HG03108 (cell line): ENCODE data around the gene LMOD1.
A peak's percentile ranks its signal among the peaks of the same experiment; 100 is the strongest.
"Not testable (repeated sequence)": the region's sequence is repeated elsewhere in the genome, so short reads cannot be mapped to it uniquely, and the experiment has no call there.

Source experiments
- ATAC-seq: cut with Tn5 transposase; IDR thresholded peaks from one replicate; pipeline ENCODE4 v1.9.1; 2021; ENCODE audit warnings: moderate library complexity; ENCODE audit not compliant: unreplicated experiment

LMOD1 gene

DNA sequence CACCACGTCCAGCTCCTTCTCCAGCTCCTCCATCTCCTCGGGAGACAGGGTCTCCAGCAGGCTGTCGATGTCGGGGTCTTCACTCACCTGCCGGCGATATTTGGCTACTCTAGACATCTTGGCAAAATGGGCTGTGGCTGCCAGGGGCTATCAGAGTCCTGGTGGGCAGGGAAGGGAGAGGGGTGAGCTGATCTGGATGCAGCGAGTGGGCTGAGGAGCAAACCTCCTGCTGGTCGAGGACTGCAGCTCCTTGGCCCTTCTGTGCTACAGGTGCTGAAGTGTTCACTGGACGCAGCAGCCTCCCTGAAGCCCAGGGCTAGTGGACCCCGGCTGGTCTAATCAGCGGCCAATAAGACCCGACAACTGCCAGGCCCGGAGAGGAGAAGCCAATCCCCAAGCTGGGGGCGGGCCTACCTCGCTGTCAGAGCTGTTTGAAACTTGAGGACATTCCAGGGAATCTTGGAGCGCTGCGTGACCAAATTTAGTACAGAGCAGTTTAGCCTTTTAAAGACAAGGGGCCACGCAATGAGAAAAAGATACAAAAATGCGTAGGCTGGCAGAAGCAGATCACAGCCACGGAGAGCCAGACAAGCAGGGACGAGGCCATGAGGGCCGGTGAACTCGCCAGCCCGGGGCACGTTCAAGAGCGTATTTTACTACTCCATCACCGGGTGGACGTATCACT, at the start of gene LMOD1:
Gene LMOD1 (minus strand): TSS at position 325 of the 685 bp plus-strand sequence. CDS start 208 bp downstream, at position 117.
- no peak for ATAC-seq

DNA sequence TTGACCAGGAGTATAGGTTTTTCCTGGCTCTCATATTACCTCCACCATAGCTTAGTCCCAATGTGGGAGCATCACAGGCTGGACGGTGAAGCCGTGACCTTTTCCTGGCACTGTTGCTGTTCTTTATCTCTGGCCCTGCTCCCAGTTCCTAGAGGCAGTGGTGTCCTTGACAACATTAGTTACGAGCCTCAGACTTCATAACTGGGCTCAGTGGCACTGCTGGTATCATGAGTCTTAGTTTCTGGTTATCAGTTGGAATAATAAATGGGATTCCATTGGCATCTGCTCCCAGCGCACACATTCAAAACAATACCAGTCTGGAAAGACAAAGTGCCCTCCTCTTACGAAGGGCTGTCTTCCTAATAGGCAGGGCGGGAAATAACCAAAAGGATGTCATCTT, 44.1 kb upstream of the LMOD1 start:
- ATAC-seq, result no peak

DNA sequence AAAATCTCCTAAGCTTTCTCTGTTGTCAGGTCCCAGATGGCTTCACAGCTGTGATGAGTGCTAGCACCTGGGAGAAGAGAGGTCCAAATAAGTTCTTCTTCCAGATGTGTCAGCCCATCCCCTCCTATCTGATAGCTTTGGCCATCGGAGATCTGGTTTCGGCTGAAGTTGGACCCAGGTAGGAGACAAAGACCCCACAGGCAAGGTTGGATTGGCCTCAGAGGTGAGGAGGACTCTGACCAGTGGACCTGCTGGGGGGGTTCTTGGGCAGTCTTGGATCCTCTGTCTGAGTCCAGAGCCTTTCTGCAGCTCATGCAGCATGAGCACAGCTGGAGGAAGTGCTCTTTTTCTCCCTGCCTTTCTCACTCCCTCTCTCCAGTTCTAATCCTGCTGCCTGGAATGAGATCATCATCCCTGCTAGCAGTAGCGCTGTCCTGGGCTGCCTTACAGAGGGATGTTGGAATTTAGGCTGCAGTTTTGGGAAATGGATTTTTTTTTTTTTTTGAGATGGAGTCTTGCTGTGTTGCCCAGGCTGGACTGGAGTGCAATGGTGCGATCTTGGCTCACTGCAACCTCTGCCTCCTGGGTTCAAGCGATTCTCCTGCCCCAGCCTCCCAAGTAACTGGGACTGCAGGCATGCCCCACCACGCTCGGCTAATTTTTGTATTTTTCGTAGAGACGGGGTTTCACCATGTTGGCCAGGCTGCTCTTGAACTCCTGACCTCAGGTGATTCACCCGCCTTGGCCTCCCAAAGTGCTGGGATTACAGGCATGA, 43.2 kb upstream of the LMOD1 start:
- no peak for ATAC-seq

DNA sequence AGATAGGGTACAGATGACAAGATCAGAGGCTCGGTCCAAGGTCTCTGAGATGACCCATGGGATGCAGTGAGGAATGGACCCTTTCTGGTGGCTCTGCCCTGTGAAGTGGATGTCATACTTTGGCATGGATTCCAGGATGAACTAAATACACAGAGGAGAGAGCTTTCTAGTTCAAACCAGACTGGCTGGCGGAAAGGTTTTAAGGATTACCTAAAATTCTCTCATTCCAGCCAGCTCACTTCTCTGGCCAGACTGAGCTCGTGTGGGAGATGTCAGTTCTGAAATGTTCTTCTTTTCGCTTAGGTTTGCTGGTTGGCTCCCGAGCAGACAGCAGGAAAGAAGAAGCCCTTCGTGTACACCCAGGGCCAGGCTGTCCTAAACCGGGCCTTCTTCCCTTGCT, 42.3 kb upstream of the LMOD1 start:
- no peak for ATAC-seq

DNA sequence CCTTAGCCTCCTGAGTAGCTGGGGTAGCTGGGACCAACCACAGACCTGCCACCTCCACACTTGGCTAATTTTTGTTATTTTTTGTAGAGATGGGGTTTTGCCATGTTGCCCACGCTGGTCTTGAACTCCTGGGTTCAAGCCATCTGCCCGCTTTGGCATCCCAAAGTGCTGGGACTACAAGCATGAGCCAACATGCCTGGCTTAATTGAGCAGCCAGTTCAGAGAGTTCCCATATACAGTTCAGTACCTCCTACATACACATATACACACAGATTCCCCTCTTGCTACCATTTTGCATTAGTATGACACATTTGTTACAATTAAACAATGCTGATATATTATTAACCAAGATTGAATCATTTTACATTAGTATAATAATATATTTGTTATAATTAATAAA, 39.0 kb upstream of the LMOD1 start:
- ATAC-seq, result no peak

DNA sequence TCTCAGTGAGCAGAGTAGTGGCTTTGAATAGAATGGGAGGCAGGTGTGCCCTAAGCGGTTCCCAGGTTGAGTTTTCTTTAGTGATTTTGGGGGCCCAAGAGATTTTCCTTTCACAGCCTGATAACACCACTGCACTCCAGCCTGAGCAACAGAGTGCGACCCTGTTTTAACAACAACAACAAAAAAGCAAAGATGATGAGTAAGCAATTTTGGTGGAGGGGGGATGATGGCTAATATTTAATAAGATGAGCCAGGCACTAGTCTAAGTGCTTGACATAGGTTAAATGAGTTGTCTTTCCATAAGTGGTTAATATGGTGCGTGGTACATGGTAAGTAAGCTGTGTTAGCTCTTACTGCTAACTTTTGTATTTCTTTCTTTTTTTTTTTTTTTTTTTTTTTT, 38.1 kb upstream of the LMOD1 start:
- no peak for ATAC-seq

DNA sequence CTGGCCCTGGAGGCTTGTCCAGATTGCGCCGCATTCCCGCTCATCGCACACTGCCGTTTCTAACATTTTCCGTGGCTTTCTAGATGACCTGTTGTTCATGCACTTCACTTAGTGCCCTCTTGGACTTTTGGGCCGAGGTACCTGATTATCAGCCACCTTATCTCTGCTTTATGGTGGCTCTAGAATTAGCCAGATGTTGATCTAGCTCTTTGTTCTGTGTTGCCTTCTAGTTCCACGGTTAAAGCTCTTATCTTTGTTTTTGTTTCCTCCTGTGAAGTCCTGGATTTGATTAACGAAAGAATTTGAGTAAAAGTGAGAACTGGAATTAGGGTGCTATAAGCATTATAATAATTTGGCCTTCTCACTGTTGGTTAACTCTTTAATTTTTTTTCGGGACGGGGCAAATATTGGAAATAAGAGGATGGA, 37.0 kb upstream of the LMOD1 start:
- no peak for ATAC-seq

DNA sequence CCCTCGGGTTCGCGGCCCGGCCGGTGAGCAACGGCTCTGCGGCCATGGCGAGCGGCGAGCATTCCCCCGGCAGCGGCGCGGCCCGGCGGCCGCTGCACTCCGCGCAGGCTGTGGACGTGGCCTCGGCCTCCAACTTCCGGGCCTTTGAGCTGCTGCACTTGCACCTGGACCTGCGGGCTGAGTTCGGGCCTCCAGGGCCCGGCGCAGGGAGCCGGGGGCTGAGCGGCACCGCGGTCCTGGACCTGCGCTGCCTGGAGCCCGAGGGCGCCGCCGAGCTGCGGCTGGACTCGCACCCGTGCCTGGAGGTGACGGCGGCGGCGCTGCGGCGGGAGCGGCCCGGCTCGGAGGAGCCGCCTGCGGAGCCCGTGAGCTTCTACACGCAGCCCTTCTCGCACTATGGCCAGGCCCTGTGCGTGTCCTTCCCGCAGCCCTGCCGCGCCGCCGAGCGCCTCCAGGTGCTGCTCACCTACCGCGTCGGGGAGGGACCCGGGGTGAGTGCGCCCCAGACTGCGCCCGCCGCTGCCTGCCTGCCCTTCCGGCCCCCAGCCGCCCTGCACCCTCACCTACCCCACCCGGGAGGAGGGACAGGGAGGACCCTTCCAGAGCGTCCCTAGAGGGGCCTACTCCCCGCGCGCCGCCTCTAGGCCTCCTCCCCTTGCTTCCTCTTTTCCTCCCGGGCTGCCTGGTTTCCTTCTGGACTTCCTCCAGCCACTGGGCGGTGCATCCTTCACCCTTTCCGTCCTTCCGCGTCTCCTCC, 36.5 kb upstream of the LMOD1 start, which contains the start of gene RNPEP:
Gene RNPEP (plus strand): TSS at position 26 of the 757 bp plus-strand sequence. CDS start 19 bp downstream, at position 45.
- ATAC-seq, result peak; percentile 74

DNA sequence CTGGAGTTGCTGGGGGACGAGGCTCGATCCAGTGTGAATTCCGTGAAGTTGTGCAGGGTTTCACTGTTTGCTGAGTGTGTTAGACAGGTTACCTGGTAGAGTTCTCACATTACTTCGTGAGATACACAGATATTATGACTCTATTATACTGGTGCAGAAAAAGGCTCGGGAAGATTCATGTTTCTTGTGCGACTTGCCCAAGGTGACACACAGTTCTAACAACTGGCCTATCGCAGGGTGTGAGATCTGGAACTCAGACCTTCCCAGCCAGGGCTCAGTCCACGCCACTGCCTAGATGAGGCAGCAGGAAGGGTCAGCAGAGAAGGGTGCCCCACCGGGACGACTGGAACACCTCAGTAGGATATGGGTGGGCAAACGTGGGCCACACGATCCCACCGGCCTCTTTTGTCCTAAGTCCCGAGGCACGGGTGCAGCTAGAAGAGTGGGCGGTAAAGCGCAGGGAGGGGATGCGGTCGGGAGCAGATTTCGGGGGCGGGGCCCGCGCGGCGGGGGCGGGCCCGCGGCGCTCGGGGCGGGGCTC, 35.8 kb upstream of the LMOD1 start:
- no peak for ATAC-seq

DNA sequence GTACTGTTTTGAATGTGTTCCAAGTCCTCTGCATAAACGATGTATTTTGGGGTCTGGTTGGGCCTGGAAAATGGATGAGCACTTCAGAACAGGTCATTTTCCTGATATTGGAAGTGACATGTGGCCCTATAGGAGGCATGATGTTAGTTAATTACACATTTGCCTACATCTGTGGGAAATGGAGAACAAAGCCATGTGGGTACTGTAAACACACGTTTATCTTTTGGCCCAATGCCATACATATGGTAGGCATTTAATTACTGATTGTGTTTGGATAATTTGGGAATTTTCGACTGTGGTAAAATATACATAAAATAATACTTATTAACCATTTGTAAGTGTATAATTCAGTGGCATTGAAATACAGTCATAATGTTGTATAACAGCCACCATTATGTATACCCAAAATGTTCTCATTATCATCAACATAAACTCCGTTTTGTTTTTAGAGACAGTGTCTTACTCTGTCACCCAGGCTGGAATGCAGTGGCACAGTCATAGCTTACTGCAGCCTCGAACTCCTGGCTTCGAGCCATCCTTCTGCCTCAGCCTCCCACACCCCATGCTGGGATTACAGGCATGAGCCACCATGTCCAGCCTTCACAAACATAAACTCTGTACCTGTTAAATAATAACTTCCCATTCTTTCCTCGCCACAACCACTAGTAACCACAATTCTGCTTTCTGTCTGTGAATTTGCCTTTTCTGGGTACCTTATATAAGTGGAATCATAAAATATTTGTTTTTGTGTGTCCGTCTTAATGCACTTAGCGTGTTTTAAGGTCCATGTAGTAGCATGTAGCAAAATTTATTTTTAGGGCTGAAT, 24.2 kb upstream of the LMOD1 start:
- ATAC-seq, result no peak

DNA sequence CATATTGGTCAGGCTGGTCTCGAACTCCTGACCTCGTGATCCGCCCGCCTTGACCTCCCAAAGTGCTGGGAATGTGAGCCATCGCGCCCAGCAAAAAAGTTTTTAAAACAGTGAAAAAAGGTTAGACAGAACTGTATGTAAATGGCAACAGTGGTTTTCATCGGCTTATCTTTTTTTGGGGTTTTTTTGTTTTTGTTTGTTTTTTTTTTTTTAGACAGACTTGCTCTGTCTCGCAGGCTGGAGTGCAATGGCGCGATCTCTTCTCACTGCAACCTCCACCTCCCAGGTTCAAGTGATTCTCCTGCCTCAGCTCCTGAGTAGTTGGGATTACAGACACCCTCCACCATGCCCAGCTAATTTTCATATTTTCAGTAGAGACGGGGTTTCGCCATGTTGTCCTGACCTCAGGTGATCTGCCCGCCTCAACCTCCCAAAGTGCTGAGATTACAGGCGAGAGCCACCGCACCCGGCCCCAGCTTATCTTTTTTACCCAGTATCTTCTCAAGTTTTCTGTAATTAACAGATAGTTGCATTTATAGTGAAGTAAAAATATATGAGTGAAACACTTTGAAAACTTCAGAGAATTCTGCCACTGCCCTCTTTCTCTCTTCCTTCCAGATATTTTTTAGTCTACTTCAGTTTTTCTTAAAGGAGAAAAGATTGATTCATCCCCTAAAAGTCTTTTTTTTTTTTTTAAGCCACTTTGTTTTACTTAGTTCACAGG, 22.0 kb upstream of the LMOD1 start:
- no peak for ATAC-seq

DNA sequence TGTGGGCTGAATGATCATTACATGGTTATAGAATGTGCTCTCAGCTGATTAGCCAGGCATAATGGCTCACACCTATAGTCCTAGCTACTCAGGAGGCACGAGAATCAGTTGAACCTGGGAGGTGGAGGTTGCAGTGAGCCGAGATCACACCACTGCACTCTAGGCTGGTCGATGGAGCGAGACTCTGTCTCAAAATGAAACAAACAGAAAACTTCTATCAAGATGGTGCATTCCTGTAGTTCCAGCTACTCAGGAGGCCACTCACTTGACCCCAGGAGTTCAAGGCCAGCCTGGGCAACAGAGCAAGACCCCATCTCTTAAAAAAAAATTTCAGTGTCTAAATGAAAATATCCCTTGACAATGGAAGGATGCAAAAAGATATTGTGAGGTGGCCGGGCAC, 19.8 kb upstream of the LMOD1 start:
- no peak for ATAC-seq

DNA sequence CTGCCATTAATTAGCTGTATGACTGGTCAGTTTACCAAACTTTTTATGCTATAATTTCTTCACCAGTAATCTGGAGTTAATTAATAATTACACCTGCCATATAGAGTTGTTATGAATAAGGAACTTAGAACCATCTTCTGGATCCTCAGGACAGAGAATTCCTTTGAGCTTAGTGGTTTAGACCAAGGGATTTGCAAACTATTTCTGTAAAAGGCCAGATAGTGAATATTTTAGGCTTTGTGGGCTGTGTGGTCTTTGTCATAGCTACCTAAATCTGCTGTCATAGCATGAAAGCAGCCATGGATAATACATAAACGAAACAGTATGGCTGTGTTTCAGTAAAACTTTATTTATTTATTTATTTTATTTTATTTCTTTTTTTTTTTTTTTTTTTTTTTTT, 17.9 kb upstream of the LMOD1 start:
- no peak for ATAC-seq

DNA sequence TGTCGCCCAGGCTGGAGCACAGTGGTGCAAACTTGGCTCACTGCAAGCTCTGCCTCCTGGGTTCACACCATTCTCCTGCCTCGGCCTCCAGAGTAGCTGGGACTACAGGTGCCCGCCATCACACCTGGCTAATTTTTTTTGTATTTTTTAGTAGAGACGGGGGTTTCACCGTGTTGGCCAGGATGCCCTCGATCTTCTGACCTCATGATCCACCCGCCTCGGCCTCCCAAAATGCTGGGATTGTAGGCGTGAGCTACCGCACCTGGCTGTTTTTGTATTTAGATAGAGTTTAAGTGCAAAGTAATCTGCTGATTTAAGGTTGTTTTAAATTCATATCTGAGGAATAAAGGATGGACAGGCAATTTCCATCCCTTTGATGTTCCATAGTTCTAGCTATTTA, 16.0 kb upstream of the LMOD1 start:
- ATAC-seq, result not testable (repeated sequence)

DNA sequence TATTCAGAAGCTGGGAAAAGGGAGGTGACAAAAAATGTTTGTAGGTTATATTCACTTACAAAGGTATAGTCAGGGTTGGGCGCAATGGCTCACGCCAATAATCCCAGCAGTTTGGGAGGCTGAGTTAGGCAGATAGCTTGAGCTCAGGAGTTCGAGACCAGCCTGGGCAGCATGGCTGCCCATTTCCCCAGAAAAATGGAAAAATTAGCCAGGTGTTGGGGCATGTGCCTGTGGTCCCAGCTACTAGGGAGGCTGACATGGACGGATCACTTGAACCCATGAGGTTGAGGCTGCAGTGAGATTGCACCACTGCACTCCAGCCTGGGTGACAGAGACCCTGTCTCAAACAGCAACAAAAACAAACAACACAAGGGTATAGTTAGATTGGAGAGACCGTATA, 12.0 kb upstream of the LMOD1 start:
- ATAC-seq, result no peak

DNA sequence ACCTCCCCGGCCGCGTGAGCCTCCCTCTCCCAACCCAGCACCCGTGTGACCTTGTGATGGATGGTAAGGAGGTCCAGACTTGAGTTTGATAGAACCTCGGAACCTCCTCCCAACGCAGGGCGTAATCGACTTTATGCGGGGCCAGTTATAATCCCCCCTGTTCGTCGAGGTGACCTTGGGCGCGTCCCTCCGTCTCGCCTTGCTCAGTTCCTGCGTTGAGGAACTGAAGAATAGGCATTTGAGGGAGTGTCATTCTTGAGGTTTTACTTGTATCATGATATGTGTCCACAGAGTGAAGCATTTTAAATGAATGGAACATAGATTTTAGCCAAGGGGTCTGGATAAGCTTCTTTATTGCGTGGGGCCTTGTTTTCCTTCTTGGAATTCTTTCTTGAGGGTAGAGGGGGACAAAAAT, 9.4 kb upstream of the LMOD1 start:
- no peak for ATAC-seq

DNA sequence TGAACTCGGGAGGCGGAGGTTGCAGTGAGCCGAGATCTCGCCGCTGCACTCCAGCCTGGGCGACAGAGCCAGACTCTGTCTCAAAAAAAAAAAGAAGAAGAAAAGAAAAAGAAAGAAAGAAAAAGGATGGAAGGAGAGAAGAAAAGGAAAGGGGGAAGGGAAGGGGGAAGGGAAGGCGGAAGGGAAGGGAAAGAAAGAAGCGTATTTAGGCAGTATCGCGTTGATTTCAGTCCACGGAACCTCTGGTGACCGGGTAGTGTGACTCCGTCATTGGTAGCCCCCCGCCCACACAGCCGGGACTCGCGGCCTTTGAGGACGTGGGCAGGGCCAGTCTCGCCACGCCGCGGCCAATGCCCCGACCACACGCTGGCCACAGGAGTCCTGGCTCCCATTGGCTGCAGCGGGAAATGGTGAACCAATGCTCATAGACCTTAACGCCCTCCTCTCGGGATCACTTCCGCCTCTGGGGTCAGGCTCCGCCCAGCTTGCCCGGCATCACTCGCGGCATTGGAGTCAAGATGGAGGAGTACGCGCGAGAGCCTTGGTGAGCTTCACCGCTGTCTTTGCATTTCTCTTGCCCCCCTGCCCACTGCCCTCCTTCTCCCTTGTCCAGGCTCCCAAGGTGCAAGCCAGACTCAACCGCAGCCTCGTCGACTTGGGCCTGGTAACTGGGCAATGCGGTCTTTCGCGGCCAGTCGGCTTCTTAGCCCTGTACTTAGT, 8.8 kb upstream of the LMOD1 start, which contains the start of gene TIMM17A:
Gene TIMM17A (plus strand): TSS at position 495 of the 720 bp plus-strand sequence. CDS start 24 bp downstream, at position 519.
- peak; percentile 100 for ATAC-seq

DNA sequence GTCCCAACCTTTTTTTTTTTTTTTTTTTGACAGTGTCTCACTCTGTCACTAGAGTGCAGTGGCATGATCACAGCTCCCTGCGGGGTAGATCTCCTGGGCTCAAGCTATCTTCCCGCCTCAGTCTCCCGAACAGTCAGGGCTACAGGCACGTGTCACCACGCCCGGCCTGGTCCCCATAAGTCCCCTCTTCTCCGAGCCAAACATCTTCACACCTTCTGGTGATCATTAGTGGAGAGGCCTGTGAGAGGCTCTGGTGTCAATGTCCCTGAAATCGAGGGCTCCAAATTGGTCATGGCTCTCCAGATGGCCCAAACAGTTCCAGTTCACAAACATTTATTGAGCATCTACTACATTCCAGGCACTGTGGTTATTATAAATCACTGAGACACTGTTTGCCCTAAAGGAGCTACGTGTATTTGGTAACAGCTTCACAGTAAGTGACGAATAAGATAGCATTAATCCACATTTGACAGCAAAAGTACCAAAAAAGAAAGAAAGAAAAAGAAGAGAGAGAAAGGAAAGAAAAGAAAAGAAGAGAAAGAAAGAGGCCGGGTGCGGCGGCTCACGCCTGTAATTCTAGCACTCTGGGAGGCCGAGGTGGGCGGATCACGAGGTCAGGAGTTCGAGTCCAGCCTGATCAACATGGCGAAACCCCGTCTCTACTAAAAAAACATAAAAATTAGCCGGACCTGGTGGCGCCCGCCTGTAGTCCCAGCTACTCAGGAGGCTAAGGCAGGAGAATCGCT, 8.1 kb upstream of the LMOD1 start:
- no peak for ATAC-seq
